ENCODE results near the gene ZNF761. TPM values are rescaled to one million over a fixed set of nuclear protein-coding genes. Genes with fewer than 3 reads are reported as not detected.
"Not testable (repeated sequence)": the region's sequence is repeated elsewhere in the genome, so short reads cannot be mapped to it uniquely, and the experiment has no call there.

The ZNF761 gene
- 10.3 TPM for polyA plus RNA-seq

DNA sequence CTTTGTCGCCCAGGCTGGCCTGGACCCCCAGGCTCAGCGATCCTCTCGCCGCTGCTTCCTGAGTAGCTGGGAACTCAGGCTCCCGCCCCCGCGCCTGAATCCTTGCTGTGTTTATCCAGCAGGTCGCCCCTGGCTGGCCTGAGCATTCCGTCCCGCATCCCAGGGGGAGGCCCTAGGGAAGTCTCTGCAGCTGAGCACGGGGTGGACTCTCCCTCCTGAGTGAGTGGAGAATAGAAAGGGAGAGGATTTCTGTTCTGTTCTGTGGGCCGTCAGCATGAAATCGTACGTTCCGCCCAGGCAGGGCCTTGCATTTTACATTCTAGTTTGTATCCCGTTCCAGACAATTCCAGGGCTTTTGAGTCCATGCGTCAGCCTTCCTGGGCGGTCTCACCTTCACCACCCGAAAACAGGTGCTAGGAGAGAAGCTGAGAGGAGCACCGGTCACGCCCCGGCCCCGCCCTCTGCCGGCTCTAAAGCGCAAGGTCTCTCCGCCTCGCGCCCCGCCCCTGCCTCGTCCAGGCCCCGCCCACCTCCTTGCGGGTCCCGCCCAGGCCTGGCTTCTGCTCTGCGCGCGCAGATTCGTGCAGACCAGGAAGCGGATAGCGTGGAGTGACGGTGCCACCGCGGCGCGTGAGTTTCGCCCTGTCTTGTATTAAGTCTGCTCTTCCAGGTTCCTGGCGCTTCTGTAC, at the start of gene ZNF761:
Gene ZNF761, plus strand, starts transcription at position 586 of the 689 bp plus-strand sequence. CDS start 15,285 bp downstream, outside the sequence.
- H3K36me3 Mint-ChIP-seq, result peaks cover 18% of the 10 kb centered on the region
- H3K4me3 Mint-ChIP-seq, result peak within 1 kb of the TSS; percentile 97 to 100 (median 98)
- peaks cover 0 to 8% (median 5%) of the 10 kb centered on the region in 3 donors for H3K9me3 Mint-ChIP-seq
- no peaks in the 10 kb centered on the region for H3K27me3 Mint-ChIP-seq
- peaks cover 6 to 20% (median 10%) of the 10 kb centered on the region in 3 donors for H3K4me1 Mint-ChIP-seq
- peak within 1 kb of the TSS; percentile 95 to 100 (median 97) for H3K27ac Mint-ChIP-seq

DNA sequence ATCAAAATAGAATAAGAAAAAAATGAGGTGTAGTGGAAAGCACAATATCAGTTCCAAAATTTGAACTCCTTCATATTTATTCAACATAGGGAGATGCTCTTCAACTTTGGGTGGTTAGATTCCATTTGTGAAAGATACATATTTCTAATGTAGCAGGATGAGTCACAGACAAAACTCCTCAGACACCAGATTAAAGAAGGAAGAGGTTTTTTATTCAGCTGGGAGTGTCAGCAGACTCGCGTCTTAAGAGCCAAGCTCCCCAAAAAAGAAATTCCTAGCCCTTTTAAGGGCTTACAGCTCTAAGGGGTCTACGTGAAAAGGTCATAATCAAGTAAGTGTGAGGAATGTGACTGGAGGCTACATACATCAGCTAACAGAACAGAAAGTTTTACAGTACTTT, 43.6 kb upstream of the ZNF761 start:
- Mint-ChIP-seq H3K4me1 (no peaks in the 10 kb centered on the region), H3K27me3 (no peaks in the 10 kb centered on the region), H3K27ac (no peak overlapping the region), H3K9me3 (peaks cover 22 to 41% (median 29%) of the 10 kb centered on the region in 3 donors), H3K36me3 (peaks cover 20% of the 10 kb centered on the region), H3K4me3 (peak overlapping the region in 1 of 4 donors; percentile 2)

DNA sequence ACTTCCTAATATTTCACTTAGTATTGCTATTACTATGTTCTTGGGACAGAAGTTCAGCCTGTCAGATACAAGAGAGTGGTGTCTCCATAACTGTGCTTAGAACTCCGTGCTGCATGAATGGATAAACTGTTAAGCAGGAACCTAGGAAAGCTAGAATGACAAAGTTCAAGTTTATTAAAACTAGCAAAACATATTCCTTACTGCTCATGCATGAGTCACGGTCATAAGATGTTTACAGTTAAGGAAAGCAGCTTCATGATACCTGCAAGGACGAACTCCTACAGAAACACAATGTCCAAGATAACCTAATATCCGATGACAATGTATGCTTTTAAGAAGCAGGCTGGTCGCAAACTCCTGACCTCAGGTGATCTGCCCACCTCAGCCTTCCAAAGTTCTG, 42.9 kb upstream of the ZNF761 start:
- Mint-ChIP-seq H3K27me3 (no peaks in the 10 kb centered on the region), H3K4me3 (no peak overlapping the region), H3K36me3 (peaks cover 19% of the 10 kb centered on the region), H3K27ac (no peak overlapping the region), H3K4me1 (peaks cover 0 to 4% (median 1%) of the 10 kb centered on the region in 3 donors), H3K9me3 (peaks cover 20 to 34% (median 27%) of the 10 kb centered on the region in 3 donors)

DNA sequence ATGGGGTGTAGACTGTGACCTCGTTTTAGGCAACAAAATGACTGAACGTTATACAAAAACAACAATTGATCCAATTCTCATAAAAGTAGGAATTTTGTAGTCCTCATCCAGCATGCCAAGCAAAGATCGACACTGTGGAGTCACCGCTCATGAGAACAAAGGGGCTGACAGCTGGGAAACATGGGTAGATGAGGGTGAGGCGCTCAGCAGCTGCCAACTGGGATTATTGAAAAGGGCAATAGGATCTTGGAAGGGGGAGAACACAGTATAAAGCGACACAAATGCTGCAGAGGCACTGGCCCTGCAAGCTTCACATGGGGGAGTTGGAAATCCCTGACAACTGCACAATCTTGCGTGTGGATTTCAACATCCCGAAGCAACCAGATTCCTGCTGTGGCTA, 42.2 kb upstream of the ZNF761 start:
- Mint-ChIP-seq H3K36me3 (peaks cover 17% of the 10 kb centered on the region), H3K4me1 (peaks cover 1 to 5% (median 2%) of the 10 kb centered on the region in 3 donors), H3K9me3 (peaks cover 19 to 32% (median 26%) of the 10 kb centered on the region in 3 donors), H3K27ac (no peak overlapping the region), H3K4me3 (no peak overlapping the region), H3K27me3 (no peaks in the 10 kb centered on the region)

DNA sequence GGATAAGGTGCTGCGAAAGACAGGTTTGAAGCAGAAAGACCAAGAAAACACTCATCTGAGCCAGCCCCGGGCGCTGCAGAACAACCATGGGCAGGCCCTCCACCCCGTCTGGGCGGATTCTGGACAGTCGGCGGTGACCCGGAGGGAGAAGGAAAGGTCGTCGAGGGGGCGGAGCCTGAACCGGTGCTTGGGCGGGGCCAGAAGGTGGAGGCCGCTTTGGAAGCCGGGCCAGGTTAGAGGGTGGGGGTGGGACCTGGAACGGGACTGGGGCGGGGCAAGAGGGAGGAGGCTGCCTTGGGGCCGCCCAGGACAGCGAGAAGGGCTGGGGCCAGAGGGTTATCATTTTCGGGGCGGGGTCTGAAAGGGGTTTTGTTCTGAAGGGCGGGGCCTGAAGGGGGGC, 41.8 kb upstream of the ZNF761 start:
- Mint-ChIP-seq H3K4me1 (peaks cover 4 to 9% (median 5%) of the 10 kb centered on the region in 3 donors), H3K27me3 (no peaks in the 10 kb centered on the region), H3K4me3 (no peak overlapping the region), H3K36me3 (peaks cover 13% of the 10 kb centered on the region), H3K27ac (no peak overlapping the region), H3K9me3 (peaks cover 16 to 28% (median 24%) of the 10 kb centered on the region in 3 donors)

DNA sequence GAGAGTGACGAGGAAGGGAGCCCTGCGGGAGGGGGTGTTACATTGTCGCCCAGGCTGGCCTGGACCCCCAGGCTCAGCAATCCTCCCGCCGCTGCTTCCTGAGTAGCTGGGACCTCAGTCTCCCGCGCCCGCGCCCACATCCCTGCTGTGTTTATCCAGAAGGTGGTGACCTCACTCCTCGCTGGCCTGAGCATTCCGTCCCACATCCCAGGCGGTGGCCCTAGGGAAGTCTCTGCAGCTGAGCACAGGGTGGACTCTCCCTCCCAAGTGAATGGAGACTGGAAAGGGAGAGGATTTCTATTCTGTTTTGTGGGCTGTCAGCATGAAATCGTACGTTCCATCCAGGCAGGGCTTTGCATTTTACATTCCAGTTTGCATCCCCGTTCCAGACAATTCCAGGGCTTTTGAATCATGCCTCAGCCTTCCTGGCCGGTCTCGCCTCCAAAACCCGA, 37.2 kb upstream of the ZNF761 start:
- Mint-ChIP-seq H3K4me3 (peak overlapping the region; percentile 97 to 99 (median 98)), H3K27ac (peak overlapping the region; percentile 90 to 96 (median 93)), H3K9me3 (peaks cover 8 to 14% (median 13%) of the 10 kb centered on the region in 3 donors), H3K27me3 (no peaks in the 10 kb centered on the region), H3K4me1 (peaks cover 11 to 34% (median 21%) of the 10 kb centered on the region in 3 donors), H3K36me3 (peaks cover 11% of the 10 kb centered on the region)

DNA sequence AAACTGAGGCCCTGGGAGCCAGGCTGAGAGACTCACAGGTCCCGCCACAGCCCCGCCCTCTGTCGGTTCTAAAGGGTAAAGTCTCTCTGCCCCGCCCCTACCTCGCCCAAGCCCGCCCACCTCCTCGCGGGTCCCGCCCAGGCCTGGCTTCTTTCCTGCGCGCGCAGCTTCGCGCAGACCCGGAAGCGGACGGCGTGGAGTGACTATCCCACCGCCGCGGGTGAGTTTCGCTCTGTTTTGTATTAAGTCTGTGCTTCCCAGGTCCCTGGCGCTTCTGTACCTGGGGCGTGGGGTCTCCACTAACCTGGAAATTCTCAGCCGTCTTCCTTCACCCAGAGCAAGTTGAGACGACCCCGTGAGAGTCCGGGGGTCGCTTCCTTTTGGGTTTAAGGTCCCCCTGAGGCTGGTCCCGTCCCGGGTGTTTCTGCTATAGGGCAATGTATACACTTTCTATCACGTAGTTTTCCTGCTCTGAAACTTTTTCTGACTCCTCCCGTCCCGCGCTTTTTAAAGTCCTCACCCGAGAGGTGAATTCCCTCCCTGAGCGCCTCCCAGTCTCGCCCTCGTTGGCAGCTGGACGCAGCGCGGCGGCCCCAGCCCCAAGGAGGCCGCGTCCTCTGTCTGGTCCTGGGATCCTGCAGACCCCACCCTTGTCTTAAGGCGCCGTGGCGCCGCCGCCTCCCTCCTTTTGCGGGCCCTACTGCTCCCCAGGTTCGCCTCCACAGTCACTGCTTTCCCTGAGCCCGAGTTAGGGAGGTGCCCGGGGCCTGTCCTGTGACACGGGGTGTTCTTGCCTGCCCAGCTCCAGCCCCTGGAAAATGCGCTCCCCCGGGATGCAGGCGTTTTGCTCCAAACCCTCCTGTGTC, 36.6 kb upstream of the ZNF761 start, which contains the start of gene ZNF765:
Gene ZNF765, plus strand, starts transcription at position 176 of the 866 bp plus-strand sequence. CDS start 2,867 bp downstream, outside the sequence.
- Mint-ChIP-seq H3K4me3 (peak within 1 kb of the TSS; percentile 97 to 99 (median 98)), H3K9me3 (peaks cover 7 to 14% (median 13%) of the 10 kb centered on the region in 3 donors), H3K36me3 (peaks cover 14% of the 10 kb centered on the region), H3K4me1 (peaks cover 13 to 37% (median 21%) of the 10 kb centered on the region in 3 donors), H3K27ac (peak within 1 kb of the TSS; percentile 90 to 96 (median 93)), H3K27me3 (no peaks in the 10 kb centered on the region)

DNA sequence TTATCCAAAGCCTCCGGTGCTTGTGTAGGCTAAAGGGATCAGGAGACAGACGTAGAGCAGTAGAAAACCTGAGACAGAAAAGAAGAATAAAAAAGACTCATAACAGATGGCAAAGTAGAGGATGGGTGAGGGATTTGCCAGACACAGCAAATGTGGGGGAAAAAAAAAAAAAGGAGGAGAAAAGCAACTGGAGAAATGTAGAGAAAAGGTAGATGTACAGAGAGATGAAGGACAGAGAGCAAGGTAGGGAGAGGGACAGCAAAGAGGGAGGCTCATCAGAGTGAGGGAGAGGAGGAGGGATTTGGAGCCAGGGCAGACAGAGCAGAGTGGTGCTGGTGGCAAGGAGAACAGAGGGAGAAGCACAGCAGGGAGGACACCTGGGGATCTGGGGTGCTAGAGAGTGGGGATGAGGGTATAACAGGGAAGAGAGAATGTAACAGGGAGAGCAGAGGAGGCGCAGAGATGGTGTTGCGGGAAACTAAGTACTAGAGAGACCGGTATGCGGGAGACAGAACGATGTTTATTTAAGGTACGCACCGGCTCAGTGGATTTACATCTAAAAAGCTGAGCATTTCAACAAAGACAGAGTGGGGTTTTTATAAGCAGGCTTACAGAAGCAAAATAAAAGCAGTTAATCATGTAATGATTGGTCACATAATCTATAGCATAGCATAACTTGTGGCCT, 35.8 kb upstream of the ZNF761 start:
- Mint-ChIP-seq H3K27ac (peak overlapping the region; percentile 90 to 96 (median 93)), H3K4me3 (peak overlapping the region; percentile 97 to 99 (median 98)), H3K9me3 (peaks cover 5 to 13% (median 8%) of the 10 kb centered on the region in 3 donors), H3K4me1 (peaks cover 16 to 40% (median 21%) of the 10 kb centered on the region in 3 donors), H3K36me3 (peaks cover 21% of the 10 kb centered on the region)
- not testable (repeated sequence) for H3K27me3 Mint-ChIP-seq

DNA sequence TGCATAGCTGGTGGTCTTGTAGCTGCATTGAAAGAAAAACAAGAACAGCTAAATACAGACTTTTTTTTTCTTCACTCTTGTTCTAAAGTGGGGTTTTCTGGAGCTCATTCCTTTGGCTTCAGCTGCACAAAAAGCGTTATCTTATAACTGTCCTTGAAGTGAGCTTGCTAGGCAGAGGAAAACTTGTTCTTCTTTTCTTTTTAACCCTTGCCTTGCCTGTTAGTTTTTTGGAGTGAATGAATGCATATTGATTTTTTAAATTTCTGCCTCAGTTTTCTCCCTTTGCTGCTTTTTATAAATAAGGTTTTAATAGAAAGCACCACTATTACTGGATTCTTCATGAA, 35.3 kb upstream of the ZNF761 start:
- peaks cover 16 to 40% (median 21%) of the 10 kb centered on the region in 3 donors for H3K4me1 Mint-ChIP-seq
- H3K4me3 Mint-ChIP-seq, result peak overlapping the region in 3 of 4 donors; percentile 52 to 99 (median 97)
- H3K27ac Mint-ChIP-seq, result peak overlapping the region in 1 of 3 donors; percentile 93
- H3K27me3 Mint-ChIP-seq, result no peaks in the 10 kb centered on the region
- H3K36me3 Mint-ChIP-seq, result peaks cover 22% of the 10 kb centered on the region
- peaks cover 5 to 10% (median 8%) of the 10 kb centered on the region in 3 donors for H3K9me3 Mint-ChIP-seq

DNA sequence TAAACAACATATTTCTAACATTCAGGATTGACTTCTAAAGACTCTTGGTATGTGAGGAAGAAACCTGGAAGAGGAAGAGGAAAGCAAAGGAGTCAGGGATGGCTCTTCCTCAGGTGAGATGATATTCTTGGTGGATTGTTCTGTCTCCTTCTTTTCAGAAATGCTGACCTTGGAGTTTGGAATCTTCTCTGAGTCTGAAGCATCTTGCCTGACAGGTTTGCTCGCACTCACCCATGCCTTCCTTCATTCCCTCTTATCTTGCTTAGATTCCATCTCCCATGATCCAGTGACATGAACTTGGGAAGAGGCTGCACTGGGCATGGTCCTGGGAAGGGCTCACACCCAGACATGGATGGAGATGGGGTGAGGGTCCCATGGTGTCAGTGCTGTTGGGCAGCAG, 33.9 kb upstream of the ZNF761 start:
- H3K4me3 Mint-ChIP-seq, result peak overlapping the region in 2 of 4 donors; percentile 71 to 75
- H3K27me3 Mint-ChIP-seq, H3K27ac Mint-ChIP-seq: not testable (repeated sequence)
- H3K4me1 Mint-ChIP-seq, result peaks cover 16 to 40% (median 21%) of the 10 kb centered on the region in 3 donors
- H3K36me3 Mint-ChIP-seq, result peaks cover 22% of the 10 kb centered on the region
- peaks cover 5 to 17% (median 8%) of the 10 kb centered on the region in 3 donors for H3K9me3 Mint-ChIP-seq

DNA sequence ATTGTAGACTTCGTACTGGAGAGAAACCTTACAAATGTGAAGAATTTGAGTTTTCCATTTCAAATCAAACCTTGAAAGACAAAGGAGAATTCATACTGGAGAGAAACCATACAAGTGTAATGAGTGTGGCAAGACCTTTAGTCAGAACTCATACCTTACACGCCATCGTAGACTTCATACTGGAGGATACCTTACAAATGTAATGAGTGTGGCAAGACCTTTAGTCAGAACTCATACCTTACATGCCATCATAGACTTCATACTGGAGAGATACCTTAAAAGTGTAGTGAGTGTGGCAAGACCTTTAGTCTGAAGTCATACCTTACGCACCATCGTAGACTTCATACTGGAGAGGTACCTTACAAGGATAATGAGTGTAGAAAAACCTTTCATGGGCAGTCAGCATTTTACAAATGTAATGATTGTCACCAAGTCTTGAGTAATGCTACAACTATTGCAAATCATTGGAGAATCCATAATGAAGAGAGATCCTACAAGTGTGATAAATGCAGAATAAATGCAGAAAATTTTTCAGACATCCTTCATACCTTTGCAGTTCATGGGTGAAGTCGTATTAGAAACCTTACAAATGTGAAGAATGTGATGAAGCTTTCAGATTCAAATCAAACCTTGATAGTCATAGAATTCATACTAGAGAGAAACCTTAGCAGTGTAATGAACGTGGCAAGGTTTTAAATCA, 22.1 kb upstream of the ZNF761 start:
- H3K4me1 Mint-ChIP-seq, result no peaks in the 10 kb centered on the region
- H3K36me3 Mint-ChIP-seq, result peaks cover 38% of the 10 kb centered on the region
- no peaks in the 10 kb centered on the region for H3K27me3 Mint-ChIP-seq
- no peak overlapping the region for H3K4me3 Mint-ChIP-seq
- H3K27ac Mint-ChIP-seq, result no peak overlapping the region
- H3K9me3 Mint-ChIP-seq, result peaks cover 32 to 46% (median 42%) of the 10 kb centered on the region in 3 donors

DNA sequence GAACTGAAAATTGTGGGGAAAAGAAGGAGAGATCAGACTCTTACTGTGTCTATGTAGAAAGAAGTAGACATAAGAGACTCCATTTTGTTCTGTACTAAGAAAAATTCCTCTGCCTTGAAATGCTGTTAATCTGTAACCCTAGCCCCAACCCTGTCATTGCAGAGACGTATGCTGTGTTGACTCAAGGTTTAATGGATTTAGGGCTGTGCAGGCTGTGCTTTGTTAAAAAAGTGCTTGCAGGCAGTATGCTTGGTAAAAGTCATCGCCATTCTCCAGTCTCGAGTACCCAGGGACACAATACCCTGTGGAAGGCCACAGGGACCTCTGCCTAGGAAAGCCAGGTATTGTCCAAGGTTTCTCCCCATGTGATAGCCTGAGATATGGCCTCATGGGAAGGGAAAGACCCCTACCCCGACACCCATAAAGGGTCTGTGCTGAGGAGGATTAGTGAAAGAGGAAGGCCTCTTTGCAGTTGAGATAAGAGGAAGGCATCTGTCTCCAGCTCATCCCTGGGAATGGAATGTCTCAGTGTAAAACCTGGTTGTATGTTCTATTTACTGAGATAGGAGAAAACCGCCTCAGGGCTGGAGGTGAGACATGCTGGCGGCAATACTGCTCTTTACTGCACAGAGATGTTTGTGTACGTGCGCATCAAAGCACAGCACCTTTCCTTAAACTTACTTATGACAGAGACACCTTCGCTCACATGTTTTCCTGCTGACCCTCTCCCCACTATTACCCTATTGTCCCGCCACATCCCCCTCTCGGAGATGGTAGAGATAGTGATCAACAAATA, 11.1 kb upstream of the ZNF761 start:
- peaks cover under 1 to 13% (median 7%) of the 10 kb centered on the region in 3 donors for H3K9me3 Mint-ChIP-seq
- not testable (repeated sequence) for H3K27ac Mint-ChIP-seq, H3K4me1 Mint-ChIP-seq, H3K4me3 Mint-ChIP-seq, H3K36me3 Mint-ChIP-seq, H3K27me3 Mint-ChIP-seq

DNA sequence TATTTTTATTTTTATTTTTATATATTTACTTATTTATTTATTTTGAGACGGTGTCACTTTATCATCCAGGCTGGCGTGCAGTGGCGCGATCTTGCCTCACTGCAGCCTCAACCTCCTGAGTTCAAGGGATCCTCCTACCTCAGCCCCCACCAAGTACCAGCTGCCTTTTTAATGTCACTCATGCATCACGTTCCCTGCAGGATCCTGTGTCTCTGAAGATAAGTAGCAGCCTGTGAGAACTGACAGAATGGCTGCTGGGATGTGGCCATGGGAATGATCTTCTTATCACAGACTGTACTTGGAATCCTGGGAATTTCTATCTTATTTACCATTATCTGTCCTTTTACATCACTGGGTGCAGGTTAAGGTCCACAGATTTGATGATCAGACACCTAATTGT, 9.2 kb upstream of the ZNF761 start:
- H3K4me3 Mint-ChIP-seq, result no peak overlapping the region
- peaks cover 0 to 8% (median 1%) of the 10 kb centered on the region in 3 donors for H3K9me3 Mint-ChIP-seq
- H3K27ac Mint-ChIP-seq, result no peak overlapping the region
- peaks cover 0 to 3% (median 2%) of the 10 kb centered on the region in 3 donors for H3K4me1 Mint-ChIP-seq
- H3K27me3 Mint-ChIP-seq, result no peaks in the 10 kb centered on the region
- no peaks in the 10 kb centered on the region for H3K36me3 Mint-ChIP-seq

All from IgD-negative memory B cell (primary cell).